Fibroblast of the aortic adventitia (primary cell): Measurements from ENCODE around the gene AGR3. TPM values are rescaled to one million over a fixed set of nuclear protein-coding genes. Genes with fewer than 3 reads are reported as not detected.
A peak's percentile ranks its signal among the peaks of the same experiment; 100 is the strongest.
"Not testable (repeated sequence)": the region's sequence is repeated elsewhere in the genome, so short reads cannot be mapped to it uniquely, and the experiment has no call there.

Source experiments
- DNase-seq: peaks from one replicate; pipeline ENCODE4 v3.0.0-alpha.2; 2010; ENCODE audit warnings: low read depth
- H3K4me3 ChIP-seq: 2 replicates; pipeline ENCODE4 v1.5.1; 2011; ENCODE audit warnings: low read depth, mild to moderate bottlenecking, control low read depth, low read length, moderate library complexity
- CTCF ChIP-seq: IDR thresholded peaks from 2 replicates; pipeline ENCODE4 v1.5.1; 2011; ENCODE audit warnings: mild to moderate bottlenecking, low read length, control low read depth, inconsistent platforms; ENCODE audit not compliant: insufficient read depth
- total RNA-seq: library from RNA; depleted of rRNA; stranded (reverse); fragments of >200 nt; gene quantifications from 2 replicates; pipeline ENCODE4 v1.2.3, GENCODE V29; 2012; ENCODE audit warnings: low replicate concordance

The AGR3 gene
- total RNA-seq, 1 donor: not detected

GRCh38 chr7:16880554-16880953 is 1.2 kb downstream of the AGR3 start:
- DNase-seq: no peak
- H3K4me3 ChIP-seq: no peak overlapping the region
- no peak for TF ChIP-seq CTCF

GRCh38 chr7:16879181-16879580 is 2.6 kb downstream of the AGR3 start:
- DNase-seq: no peak
- no peak overlapping the region for H3K4me3 ChIP-seq
- no peak for TF ChIP-seq CTCF

GRCh38 chr7:16875861-16876260 is 5.9 kb downstream of the AGR3 start:
- DNase-seq: no peak
- no peak overlapping the region for H3K4me3 ChIP-seq
- no peak for TF ChIP-seq CTCF

- no peak for TF ChIP-seq CTCF
- peak; percentile 21 for DNase-seq
- H3K4me3 ChIP-seq: no peak overlapping the region
Observed at GRCh38 chr7:16874066-16874465, 7.7 kb downstream of the AGR3 start.

GRCh38 chr7:16867328-16867727 is 14.5 kb downstream of the AGR3 start:
- H3K4me3 ChIP-seq: no peak overlapping the region
- DNase-seq: no peak
- TF ChIP-seq CTCF: no peak

- not testable (repeated sequence) for DNase-seq, H3K4me3 ChIP-seq
Observed at GRCh38 chr7:16853189-16853588, 28.6 kb downstream of the AGR3 start.

GRCh38 chr7:16851829-16852228 is 30.0 kb downstream of the AGR3 start:
- H3K4me3 ChIP-seq: no peak overlapping the region
- no peak for TF ChIP-seq CTCF
- no peak for DNase-seq
